DOHH2 (cell line): Measurements from ENCODE around the gene TNPO3.
A peak's percentile ranks its signal among the peaks of the same experiment; 100 is the strongest.

ENCODE experiments used
- H3F3A ChIP-seq: fragments of 200-600 bp; sonication (generic), shearing (Covaris generic); 2 replicates; pipeline ENCODE4 v1.6.0; 2016; ENCODE audit warnings: antibody characterized with exemption, mild to moderate bottlenecking; ENCODE audit not compliant: control insufficient read depth, insufficient read depth
- H3K27ac ChIP-seq: fragments of 200-600 bp; sonication (generic); 2 replicates; pipeline ENCODE4 v1.5.1; 2014; ENCODE audit warnings: low read depth, mild to moderate bottlenecking, low read length, moderate library complexity
- H3K27me3 ChIP-seq: fragments of 200-600 bp; sonication (generic); 2 replicates; pipeline ENCODE4 v1.6.1; 2014; ENCODE audit warnings: mild to moderate bottlenecking, low read length, mixed read lengths; ENCODE audit not compliant: control insufficient read depth
- H3K36me3 ChIP-seq: fragments of 200-600 bp; sonication (generic); 2 replicates; pipeline ENCODE4 v1.6.1; 2014; ENCODE audit warnings: mild to moderate bottlenecking, low read length, moderate library complexity, mixed read lengths; ENCODE audit not compliant: control insufficient read depth
- H3K4me1 ChIP-seq: fragments of 200-600 bp; sonication (generic); 2 replicates; pipeline ENCODE4 v1.6.1; 2014; ENCODE audit warnings: mild to moderate bottlenecking, low read length, mixed read lengths; ENCODE audit not compliant: control insufficient read depth
- H3K4me2 ChIP-seq: fragments of 200-600 bp; sonication (generic); 2 replicates; pipeline ENCODE4 v1.6.0; 2014; ENCODE audit warnings: mild to moderate bottlenecking, low read length, moderate library complexity
- H3K4me3 ChIP-seq: fragments of 200-600 bp; sonication (generic); 2 replicates; pipeline ENCODE4 v1.5.1; 2014; ENCODE audit warnings: mild to moderate bottlenecking, low read length, mixed read lengths
- H3K79me2 ChIP-seq: fragments of 200-600 bp; sonication (generic); 2 replicates; pipeline ENCODE4 v1.6.1; 2014; ENCODE audit warnings: mild to moderate bottlenecking, low read length, mixed read lengths; ENCODE audit not compliant: control insufficient read depth
- H3K9me2 ChIP-seq: fragments of 200-600 bp; sonication (generic); replicated peaks from 2 replicates; pipeline ENCODE4 v1.6.1; 2014; ENCODE audit warnings: mild to moderate bottlenecking, low read length, mixed read lengths; ENCODE audit not compliant: control insufficient read depth
- H3K9me3 ChIP-seq: fragments of 200-600 bp; sonication (generic); 2 replicates; pipeline ENCODE4 v1.6.1; 2014; ENCODE audit warnings: antibody characterized with exemption, low read length, mixed read lengths; ENCODE audit not compliant: control insufficient read depth, insufficient read depth
- H4K20me1 ChIP-seq: fragments of 200-600 bp; sonication (generic); 2 replicates; pipeline ENCODE4 v1.6.0; 2014; ENCODE audit warnings: low read depth, mild to moderate bottlenecking, antibody characterized with exemption, low read length, moderate library complexity; ENCODE audit not compliant: control insufficient read depth, insufficient read depth
- EZH2phosphoT487 ChIP-seq: fragments of 200-600 bp; sonication (generic); IDR thresholded peaks from 2 replicates; pipeline ENCODE4 v1.6.1; 2017; ENCODE audit warnings: borderline replicate concordance, mild to moderate bottlenecking, antibody characterized with exemption, low read length, moderate library complexity, mixed read lengths
- TF ChIP-seq, protein P1 (sequence below): fragments of 200-600 bp; sonication (generic); IDR thresholded peaks from one replicate; pipeline ENCODE4 v1.5.1; 2014; ENCODE audit warnings: antibody characterized with exemption, mild to moderate bottlenecking, low read depth, low read length; ENCODE audit not compliant: poor library complexity, severe bottlenecking

TNPO3 gene

GRCh38 chr7:129100827-129101166, 45.9 kb upstream of the TNPO3 start:
- H3K4me2 ChIP-seq, result no peak overlapping the region
- H4K20me1 ChIP-seq, result no peaks in the 10 kb centered on the region
- H3K79me2 ChIP-seq, result no peaks in the 10 kb centered on the region
- H3K9me3 ChIP-seq, result no peaks in the 10 kb centered on the region
- no peak for TF ChIP-seq EZH2phosphoT487
- TF ChIP-seq, protein P1, sequence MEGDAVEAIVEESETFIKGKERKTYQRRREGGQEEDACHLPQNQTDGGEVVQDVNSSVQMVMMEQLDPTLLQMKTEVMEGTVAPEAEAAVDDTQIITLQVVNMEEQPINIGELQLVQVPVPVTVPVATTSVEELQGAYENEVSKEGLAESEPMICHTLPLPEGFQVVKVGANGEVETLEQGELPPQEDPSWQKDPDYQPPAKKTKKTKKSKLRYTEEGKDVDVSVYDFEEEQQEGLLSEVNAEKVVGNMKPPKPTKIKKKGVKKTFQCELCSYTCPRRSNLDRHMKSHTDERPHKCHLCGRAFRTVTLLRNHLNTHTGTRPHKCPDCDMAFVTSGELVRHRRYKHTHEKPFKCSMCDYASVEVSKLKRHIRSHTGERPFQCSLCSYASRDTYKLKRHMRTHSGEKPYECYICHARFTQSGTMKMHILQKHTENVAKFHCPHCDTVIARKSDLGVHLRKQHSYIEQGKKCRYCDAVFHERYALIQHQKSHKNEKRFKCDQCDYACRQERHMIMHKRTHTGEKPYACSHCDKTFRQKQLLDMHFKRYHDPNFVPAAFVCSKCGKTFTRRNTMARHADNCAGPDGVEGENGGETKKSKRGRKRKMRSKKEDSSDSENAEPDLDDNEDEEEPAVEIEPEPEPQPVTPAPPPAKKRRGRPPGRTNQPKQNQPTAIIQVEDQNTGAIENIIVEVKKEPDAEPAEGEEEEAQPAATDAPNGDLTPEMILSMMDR, result no peak
- no peak overlapping the region for H3K27ac ChIP-seq
- no peaks in the 10 kb centered on the region for H3K36me3 ChIP-seq
- no peak overlapping the region for H3K4me3 ChIP-seq
- H3K27me3 ChIP-seq, result no peaks in the 10 kb centered on the region
- no peaks in the 10 kb centered on the region for H3K9me2 ChIP-seq
- H3K4me1 ChIP-seq, result peaks cover 70% of the 10 kb centered on the region
- peaks cover 8% of the 10 kb centered on the region for H3F3A ChIP-seq

- H3K9me2 ChIP-seq, result no peaks in the 10 kb centered on the region
- no peaks in the 10 kb centered on the region for H3K27me3 ChIP-seq
- TF ChIP-seq, protein P1, result peak; percentile 34
- TF ChIP-seq EZH2phosphoT487, result no peak
- no peaks in the 10 kb centered on the region for H3K9me3 ChIP-seq
- no peaks in the 10 kb centered on the region for H3K79me2 ChIP-seq
- H3K27ac ChIP-seq, result peak overlapping the region; percentile 39
- H3F3A ChIP-seq, result peaks cover 17% of the 10 kb centered on the region
- no peaks in the 10 kb centered on the region for H4K20me1 ChIP-seq
- peak overlapping the region; percentile 45 for H3K4me3 ChIP-seq
- H3K4me1 ChIP-seq, result peaks cover 85% of the 10 kb centered on the region
- H3K4me2 ChIP-seq, result peak overlapping the region; percentile 64
- H3K36me3 ChIP-seq, result no peaks in the 10 kb centered on the region
Observed at GRCh38 chr7:129098409-129099084, 43.6 kb upstream of the TNPO3 start.

- Histone ChIP-seq H3K36me3 (no peaks in the 10 kb centered on the region), H3K4me2 (peak overlapping the region; percentile 43), H3K27ac (peak overlapping the region; percentile 54), H3K79me2 (no peaks in the 10 kb centered on the region), H3F3A (peaks cover 21% of the 10 kb centered on the region), H3K9me3 (no peaks in the 10 kb centered on the region), H3K4me3 (peak overlapping the region; percentile 15), H3K4me1 (peaks cover 75% of the 10 kb centered on the region), H3K27me3 (no peaks in the 10 kb centered on the region), H3K9me2 (no peaks in the 10 kb centered on the region), H4K20me1 (no peaks in the 10 kb centered on the region)
- TF ChIP-seq, protein P1, result no peak
- TF ChIP-seq EZH2phosphoT487, result no peak
Observed at GRCh38 chr7:129095258-129095657, 40.3 kb upstream of the TNPO3 start.
